ENCODE data around the gene GAPT.

The GAPT gene

DNA sequence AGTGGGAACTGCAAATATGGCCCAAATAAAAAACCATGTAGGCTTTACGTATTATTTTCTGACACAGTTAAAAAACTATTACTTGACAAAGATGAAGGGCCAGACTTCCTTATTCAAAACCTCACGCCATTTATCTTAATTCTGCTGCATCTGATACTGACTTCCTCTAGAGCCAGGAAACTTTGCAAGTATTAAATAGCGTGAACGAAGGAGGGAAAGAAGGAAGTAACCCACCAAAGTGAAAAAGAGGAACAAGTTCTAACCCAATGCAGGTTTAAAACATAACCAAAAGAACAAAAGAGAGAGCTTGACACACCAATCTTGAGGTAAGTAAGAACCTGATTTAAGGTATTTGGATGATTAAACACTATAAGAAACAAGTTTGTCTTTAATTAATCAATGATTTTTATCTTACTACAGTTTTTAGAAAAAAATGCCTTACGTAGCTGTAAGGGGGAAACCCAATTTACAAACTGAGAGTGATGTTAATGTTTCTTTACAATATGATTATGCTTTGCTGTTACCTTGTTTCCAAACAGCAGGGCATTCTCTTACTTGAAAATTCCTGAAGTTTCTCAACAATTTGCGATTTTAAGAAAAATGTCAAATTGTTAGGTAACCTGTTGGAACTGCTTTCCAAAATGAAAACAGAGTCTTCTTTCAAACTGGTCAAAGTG is at the start of gene GAPT:
Gene GAPT (plus strand): TSS at position 220 of the 677 bp plus-strand sequence. CDS start 3,102 bp downstream, outside the sequence.
- no peak for DNase-seq

DNA sequence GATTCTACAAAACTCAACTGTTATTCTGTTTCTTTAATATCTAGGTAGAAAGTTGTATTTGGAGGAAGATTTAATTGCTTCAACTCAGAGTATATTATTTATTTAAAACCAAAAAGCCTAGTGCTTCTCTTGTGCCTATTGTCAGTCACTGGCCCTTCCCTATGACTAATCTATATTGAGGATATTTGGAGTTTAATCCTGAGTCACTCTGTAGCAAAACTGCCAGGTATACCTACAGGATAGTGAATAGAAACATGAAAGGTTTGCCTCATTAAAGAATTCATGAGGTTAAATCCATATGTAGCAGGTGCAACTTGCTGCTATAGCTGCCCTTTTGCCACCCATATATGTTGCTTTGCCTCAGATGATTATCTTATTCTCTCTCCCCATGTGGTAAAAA is 46.4 kb upstream of the GAPT start:
- DNase-seq = no peak

DNA sequence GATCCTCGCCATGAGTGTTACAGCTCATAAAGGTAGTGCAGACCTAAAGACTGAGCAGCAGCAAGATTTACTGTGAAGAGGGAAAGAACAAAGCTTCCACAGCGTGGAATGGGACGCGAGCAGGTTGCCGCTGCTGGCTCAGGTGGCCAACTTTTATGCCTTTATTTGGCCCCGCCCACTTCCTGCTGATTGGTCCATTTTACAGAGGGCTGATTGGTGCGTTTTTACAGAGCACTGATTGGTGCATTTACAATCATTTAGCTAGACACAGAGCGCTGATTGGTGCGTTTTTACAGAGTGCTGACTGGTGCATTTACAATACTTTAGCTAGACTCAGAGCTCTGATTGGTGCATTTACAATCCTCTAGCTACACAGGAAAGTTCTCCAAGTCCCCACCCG is 45.2 kb upstream of the GAPT start:
- no peak for DNase-seq

DNA sequence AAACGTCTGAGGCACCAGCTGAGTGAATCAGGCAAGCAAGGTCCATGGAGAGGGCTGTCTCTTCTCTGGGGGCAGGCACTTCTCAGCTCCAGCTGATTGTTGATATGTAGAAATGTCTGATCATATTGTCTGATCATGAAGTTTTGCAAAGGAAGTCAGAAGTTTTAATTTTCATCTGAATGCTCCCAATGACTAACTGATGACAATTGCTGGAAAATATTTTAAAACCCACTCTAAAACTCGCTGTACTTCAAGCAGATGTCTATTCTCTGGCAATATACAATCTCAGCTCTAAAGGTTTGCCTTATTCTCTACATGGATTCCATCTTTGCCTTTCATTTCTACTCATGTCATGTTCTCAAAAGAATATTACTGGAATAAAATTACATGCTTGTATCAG is 44.0 kb upstream of the GAPT start:
- DNase-seq = no peak

DNA sequence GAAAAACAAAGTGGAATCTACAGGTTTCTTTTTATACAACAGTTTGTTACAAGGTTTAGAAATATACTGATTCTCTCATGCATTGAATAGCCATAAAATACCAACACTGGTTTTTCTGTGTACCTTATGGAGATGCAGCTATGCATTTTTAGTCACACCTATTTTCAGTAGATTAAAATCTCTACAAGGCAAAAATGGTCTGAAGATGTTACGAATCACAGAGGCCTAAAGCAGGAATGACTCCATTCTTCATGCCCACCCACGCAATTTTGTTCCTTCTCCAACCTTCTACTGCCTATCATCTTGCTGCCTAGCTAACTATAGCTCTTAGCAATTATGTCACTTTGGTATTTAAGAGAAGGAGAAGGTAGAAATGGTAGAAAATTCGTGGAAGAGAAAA is 41.2 kb upstream of the GAPT start:
- no peak for DNase-seq

DNA sequence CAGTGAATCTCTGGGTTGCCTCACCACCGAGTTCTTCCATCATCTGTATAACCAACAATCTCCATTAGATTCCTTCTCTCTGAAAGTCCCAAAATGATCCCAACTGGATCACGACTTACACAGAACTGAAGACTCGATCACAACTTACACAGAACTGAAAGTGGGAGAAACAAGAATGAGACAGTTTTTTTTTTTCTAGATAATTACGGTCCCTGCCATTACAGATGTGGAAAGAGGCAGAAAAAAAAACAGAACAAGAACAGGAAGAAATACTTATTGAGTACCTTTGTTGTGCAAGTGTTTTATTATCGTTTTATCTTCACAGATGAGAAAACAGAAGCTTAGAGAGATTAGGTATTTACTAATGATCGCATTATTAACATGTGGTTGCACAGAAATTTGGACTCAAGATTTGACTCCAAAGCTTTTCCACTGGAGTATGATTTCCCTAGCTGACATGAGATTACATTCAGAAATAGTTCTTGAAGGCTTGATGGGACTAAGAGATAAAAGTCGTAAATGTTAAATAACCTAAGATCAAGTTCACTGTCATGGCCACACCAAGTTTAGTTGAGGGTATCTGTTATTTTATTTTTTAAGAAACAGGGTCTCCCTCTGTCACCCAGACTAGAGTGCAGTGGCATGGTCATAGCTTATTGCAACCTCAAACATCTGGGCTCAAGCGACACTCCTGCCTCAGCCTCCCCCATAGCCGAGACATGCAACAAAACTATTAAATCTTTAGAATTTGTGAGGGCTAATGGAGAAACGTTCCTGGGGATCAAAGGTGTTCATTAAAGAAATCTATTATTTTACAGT is 40.2 kb upstream of the GAPT start:
- DNase-seq = no peak

DNA sequence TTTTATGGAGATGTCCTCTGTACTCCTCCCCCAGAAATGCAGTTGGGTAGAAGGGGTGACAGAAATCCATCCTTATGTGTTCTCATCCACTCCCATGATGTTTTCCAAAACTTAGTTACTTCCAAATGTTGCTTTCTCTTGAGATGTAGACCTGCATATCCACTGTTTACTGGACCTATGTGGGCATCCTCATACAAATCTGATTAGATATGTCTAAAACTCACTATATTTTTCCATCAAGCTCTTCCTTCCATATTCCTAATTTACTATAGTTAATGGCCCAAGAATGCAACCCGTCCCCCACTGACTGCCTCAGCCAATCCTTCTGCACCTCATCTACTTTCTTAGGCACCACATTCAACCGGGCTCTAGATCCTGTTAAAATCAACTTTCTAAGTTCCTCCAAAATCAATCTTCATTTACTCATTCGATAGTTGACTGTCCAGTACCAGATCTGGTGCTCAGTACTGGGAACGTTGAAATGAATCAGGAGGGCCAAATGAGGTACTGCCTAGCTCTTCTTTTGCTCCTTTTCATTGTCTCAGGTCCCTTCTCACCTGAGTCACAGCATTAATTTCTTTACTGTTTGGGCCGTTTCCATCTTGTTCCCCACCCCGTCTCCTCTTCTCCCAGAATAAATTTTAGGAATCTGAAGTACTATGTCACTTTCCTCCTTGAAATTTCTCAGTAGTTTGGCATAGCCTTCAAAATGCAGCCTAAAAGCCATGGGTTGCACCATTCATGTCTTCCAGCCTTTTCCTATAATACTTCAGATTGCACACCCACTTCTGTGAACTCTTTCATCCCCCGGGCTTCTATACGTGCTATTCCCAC is 39.3 kb upstream of the GAPT start:
- DNase-seq = no peak

DNA sequence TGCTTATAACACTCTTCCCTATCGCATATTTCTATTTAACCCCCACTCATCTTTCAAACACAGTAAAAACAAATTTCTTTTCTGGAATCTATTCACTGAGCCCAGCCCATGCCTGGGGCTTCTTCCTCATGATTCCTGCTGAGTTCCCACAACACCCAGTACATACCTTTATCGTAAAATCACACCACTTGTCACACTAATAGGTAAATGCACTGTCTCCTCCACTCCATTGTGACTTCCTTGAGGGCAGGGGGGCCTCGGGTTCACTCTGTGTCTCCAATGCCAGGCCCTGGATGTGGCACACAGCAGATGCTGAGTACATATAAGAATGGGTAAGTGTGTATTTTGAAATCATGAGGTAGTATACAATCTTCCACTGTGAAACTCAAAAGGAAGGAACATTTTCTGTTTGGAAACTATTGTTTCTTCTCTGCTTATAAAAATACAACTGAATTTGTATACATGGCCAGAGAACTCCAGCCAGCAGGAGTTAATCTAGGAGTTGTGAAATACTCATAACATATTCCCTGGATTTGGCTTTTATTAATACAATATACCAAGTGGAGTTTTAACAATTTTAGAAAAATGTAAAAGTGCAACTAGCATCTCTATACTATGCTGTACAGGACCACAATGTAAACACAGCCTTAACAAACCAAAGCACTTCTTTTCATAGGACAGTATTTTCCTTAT is 38.5 kb upstream of the GAPT start:
- no peak for DNase-seq

DNA sequence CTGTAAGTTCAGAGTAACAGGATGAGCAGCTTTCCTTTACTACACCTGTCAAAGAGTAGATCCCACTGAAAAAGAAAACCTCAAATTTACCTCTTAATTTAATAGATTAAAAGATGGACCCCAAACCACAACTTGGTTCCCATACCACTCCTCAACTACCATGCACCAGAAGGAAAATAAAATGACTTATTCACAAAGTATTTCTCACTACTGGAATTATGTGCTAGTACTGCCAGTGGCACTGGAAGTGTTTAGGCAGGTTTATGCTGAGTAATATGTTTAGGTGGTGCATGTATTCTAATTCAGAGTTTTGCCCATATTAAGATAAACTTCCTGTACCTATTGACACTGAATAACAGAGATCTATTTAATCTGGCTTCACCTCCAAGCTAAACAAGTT is 37.9 kb upstream of the GAPT start:
- no peak for DNase-seq

DNA sequence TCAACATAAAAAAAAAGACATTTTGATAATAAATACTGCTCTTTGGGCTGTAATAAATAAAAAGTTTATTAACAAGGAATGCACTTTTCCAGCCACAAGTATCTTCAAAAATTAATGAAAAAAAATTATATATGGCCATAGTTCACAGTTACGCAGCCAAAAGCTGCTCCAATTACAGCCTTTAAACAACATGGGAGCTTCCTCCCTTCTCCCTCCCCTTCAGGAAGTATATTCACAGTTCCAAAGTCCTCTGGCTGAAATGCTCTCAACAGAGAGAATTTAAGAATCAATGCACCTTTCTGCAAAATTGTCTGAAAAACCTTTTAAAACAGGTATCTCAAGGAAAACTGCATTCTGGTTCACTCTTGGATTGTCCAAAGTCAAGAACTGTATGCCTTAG is 37.2 kb upstream of the GAPT start:
- DNase-seq = no peak

DNA sequence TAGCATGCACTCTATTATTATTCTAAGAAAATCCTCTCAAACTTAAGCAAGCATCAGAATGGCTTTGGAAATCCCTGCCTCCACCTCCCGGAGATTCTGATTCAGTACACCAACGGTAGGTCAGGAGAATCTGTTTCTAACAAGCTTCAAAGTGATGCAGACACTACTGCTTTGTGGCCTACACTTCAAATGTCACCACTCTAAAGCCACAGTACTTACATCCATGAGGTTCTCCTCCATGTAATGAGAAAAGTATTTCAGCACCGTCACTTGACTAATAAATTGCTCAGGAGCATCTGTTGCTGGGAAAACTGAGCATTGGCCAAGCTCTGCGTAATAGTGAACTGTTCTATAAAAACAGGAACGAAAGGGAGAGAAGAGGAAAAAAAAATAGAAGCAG is 36.2 kb upstream of the GAPT start:
- no peak for DNase-seq

DNA sequence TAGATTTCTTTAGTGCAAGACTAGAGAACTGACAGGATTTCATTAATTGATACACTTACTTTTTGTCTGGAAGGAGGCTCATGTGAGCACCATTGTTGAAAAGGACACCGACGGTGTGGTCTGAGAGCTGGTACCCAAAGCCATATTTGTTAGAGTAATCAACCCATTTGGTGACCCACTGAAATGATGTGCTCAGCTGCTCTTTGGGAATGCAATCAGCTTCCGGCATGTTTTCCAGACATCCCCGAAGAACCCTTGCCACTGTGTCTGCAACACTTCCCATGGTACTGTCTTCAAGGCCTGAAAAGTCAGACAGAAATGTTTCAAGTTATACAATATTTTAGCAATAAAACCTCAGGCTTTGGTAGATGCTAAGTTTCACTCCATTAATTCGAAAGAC is 35.8 kb upstream of the GAPT start:
- DNase-seq = no peak

DNA sequence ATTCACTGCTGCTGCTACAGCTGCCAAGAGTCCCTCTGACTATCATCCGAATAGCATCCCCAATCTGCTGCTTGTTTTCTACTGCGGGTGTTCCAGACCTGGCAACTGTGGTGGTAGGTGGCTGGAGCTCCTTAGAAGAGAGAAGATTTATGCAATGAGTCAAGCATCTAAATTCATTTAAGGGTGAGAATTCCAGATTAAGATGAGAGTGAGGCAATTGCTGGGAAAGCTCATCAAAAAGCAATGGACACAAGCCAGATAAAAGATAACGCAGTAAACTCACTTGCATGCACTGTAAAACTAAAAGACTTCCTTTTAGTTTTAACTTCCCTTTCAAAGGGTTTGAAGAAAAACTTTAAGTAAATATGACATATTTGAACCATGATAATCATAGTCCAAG is 35.2 kb upstream of the GAPT start:
- no peak for DNase-seq

DNA sequence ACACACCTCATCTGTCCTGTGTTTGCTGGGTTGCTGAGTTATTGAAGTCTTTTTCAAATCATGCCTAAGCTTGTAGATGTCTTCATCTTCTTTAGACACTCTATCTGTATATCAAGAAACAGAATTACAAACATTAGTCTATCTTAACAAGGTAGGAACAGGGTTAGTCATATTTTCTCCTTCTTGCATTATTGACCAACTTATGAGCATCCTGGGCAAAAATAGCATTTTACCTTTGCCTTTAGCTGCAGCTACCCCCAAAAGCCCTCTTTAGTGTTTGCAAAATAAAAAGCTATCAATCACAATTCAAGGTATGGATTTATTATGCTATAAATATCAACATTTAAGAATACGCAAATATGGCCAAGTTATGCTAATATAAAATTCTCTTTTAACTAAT is 34.7 kb upstream of the GAPT start:
- DNase-seq = no peak

DNA sequence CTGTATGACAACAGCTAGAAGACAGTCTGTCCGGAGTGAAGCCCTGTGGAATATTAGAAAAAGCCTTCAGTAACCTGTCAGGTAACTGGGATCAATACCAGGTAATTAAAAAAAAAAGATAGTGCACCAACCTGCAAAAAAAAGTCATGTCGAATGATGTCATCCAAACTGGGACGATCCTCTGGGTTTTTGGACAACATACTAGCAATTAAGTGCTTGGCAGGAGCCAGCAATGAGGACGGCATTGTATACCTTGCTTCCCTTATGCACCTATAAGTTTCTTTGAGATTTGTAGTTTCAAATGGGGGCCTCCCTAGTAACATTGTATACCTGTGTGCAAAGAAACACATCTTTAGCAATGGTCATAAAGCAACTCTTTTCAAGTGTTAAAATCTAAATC is 34.2 kb upstream of the GAPT start:
- DNase-seq = no peak

DNA sequence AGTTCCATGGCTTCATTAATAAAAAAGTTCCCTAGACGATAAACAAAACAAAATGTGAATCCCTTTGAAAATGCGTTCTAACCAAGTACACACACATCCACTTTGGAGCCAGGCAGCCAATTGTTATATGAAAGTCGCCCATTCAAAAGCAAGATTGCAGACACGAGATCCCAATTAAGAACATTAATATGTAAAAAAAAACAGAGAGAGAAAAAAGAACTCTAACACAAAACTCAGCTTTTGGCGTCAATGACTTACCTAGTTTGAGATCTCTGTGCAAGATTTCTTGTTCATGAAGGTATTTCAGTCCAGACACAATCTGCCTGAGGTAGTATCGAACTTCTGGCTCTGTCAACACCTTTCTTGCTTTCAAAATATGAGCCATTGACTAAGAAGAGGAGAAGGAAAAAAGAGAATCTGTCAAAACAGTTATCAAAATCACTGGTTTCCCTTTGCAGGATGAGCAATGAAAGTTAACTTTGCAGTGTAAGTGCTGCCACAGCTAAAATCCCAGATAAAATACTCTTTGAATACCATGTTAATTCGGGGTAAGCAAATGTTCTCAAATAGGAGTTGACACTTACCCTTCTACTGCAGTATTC is 33.0 kb upstream of the GAPT start:
- DNase-seq = no peak

DNA sequence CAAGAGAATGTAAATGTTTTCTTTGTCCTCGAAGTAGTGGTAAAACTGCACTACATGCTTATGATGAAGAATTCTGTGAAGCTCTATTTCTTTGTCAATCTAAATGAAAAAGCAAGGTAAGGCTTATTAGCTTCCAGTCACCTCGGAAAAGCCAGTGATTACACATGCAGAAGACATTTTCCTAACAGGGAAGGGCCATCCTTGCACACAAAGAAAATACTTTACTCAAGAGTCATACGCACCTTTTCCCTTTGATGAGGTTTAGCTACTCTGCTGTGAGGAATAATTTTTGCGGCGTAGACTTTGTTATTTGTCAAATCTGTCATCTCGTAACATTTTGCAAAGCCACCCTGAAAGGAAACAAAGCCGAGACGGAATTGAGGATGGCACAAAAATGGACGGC is 32.5 kb upstream of the GAPT start:
- no peak for DNase-seq

DNA sequence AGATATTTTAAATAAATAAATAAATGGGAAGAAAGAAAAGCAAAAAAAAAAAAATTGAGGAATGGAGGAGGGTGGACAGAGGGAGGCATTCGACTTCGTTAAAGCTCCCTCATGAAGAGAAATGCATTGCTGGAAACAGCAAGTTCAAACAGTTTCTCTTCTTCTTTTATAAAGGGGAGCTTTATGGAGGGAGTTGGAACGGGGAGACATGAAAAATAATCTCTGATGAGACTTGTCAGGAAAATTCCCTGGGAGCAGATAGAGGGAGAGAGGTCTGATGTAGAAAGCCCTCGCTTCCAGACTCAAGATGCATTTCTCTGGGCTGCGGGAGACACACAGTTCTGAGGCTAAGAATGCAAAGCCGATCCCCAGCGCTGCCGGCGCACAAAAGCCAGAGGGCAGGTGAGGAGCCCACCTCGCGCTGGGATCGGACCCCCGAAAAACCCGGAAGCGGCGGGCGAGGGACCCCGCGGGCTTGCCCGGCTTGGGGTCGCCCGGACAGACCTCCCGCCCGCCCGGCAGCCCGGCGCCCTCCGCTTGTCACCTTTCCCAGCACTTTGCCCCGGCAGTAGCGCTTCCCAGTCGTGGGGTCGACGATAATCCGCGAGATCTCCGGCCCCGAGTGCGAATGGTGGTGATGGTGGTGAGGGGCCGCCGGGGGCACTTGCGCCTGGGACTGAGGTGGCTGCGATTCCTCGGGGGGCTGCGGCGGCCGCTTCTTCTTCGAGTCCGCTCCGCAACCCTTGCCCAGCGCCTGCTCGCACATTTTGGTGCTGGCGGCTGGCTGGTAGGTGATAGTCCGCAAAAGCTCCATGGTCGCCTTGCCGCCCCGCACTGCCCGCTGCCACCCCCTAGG is 31.9 kb upstream of the GAPT start:
- DNase-seq = peak; percentile 13

DNA sequence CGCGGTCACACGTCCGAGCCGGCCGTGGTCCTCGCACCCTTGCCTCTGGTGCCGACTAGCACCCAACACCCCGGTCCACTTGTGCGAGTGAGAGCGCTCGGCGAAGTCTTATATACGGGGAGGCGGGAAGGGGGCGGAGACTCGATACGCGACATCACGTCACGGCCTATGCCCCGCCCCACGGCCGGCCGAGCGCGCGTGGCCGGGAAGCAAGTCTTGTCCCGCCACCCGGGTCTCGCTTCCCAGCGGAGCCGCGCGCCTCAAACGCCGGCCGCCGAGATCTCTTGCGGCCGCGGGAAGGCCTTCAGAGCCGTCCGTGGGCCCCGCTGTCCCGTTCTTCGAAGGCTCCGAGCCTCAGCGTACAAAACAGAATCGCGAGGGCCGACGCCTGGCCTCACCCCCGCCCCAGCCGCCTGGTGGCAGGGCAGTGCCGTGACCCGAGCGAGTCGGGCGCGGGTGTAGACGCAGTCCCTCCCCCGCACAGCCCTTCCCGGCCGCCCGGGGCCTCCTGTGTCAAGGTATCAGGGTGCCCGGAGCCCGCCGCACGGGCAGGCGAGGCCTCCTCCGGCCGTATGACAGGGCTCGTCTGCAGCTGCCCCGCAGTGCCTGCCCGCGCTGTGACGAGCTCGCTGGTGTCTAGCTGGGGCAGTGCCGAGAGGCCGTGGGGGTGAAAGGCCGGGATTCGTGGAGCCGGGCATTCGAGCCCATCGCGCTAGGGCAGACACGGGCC is 31.1 kb upstream of the GAPT start, which contains the start of gene PLK2:
Gene PLK2 (minus strand): TSS at position 85 of the 730 bp plus-strand sequence. CDS start 127 bp downstream, outside the sequence.
- DNase-seq = peak; percentile 88

DNA sequence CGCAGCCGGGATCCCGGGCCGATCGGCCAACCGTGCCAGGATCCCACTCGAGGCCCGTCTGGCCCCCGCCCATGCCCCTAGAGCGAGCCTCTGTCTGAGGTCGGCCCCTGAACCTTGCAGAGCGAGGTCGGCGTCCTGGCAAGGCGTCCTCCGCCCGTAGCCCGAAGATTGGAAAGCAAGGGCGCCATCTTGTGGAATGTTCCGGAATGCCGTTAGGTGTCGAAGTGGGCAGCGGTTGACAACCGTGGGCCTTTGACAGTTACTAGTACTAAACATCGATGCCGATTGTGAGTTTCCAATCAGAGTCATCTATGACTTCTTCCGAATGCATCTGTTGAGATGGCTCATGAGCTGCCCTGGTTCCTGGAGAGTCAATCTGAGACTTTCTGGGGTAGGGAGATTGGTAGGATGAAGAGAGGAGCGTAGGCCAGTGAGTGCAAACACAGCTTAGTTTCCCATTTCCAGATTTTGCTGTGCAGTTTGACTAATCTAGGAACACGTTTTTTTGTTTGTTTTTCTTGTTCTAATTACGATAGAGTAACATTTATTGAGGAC is 30.4 kb upstream of the GAPT start:
- peak; percentile 92 for DNase-seq

All from activated CD4-positive, alpha-beta T cell treated with anti-CD3 and anti-CD28 coated beads for 48 hours (primary cell).